HG03521 (cell line): ENCODE data around the gene MIA2.

Experiments
- ATAC-seq: cut with Tn5 transposase; IDR thresholded peaks from one replicate; pipeline ENCODE4 v1.9.1; 2021; ENCODE audit warnings: mild to moderate bottlenecking, moderate library complexity; ENCODE audit not compliant: unreplicated experiment

Gene MIA2

DNA sequence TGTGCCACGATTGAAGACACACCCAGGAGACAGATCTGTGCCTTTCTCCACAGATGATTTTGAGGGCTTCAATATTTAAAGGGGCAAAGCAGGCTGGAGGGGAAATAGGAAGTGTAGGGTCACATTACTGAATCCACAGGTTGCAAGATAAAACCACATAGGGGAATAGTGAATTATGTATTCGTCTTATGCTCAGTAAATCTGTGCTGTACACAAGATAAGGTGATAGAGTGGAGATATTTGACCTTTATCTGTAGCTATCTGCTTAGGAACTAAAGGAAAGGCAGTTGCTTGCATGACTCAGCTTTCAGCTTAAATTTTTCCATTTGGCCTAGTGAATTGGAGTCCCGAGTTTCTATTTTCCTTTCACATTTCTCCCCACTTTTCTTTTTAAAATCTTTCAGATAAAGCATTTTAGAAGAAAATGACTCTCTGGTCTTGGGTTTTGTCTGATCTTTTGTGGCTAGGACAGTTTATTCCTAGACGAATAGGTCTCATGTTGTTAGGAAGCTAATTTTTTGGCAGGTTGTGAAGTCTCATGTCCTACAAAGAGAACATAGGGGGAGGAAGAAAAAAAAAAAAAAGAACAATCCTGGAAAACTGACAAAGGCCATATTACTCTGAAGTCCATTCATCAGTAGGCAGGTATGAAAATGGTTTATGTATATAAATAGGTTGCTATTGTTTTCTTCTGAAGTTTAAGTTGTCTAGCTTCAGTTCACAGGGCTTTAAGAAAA is 143.1 kb downstream of the MIA2 start:
- no peak for ATAC-seq

DNA sequence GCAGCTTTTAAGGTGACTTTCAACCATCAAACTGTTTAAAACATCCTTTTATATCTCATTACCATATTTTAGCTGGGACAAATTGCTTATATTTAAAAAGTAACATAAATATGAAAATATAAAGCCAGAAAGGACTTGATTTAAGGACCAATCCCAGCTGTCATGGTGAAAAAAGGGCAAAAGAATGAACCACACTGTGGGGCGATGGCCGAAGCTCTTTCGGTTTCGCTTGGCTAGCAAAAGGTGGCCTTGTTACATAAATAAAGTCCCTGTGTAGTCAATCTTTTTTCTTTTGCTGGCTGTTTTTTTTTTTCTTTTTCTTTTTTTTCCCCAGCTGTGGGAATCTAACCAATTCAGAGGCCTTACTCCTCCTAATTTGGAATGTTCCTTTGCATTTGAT is 147.7 kb downstream of the MIA2 start:
- ATAC-seq, result no peak

DNA sequence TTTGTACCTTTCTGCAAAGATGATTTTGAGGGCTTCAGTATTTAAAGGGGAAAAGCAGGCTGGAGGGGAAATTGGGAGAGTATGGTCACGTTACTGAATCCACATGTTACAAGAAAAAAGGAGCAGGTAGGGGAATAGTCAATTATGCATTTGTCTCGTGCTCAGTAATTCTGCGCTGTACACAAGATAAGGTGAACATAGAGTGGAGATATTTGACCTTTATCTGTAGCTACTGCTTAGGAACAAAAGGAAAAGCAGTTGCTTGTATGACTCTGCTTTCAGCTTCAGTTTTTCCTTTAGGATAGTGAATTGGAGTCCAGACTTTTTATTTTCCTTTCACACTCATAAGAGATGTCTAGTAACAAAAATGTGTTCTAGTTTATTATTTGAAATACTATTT is 148.7 kb downstream of the MIA2 start:
- ATAC-seq, result no peak

DNA sequence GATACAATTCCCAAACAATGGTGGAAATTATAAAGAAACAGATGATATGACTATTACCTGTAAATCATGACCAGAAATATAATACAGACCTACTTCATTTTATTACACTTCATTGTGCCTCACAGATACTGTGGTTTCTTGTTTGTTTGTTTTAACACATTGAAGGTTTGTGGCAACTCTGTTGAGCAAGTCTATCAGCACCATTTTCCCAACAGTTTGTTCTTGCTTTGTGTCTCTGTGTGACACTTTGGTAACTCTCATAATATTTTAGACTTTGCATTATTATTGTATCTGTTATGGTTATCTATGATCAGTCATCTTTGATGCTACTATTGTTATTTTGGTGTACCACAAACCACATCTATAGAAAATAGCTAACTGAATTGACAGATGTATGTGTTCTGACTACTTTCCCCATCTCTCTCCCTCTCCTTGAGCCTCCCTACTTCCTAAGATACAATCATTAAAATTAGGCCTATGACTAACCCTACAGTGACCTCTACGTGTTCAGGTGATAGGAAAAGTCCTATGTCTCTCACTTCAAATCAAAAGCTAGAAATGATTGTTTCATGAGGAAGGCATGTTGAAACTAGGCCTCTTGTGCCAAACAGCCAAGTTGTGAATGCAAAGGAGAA is 149.4 kb downstream of the MIA2 start:
- no peak for ATAC-seq

DNA sequence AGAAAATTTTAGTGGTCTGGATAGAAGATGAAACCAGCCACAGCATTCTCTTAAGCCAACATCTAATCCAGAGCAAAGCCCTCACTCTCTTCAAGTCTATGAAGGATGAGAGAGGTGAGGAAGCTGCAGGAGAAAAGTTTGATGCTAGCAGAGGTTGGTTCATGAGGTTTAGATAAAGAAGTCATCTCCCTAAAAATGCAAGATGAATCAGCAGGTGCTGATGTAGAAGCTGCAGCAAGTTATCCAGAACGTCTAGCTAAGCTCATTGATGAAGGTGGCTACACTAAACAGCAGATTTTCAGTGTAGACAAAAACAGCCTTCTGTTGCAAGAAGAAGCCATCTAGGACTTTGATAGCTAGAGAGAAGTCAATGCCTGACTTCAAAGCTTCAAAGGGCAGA is 150.0 kb downstream of the MIA2 start:
- ATAC-seq, result no peak

DNA sequence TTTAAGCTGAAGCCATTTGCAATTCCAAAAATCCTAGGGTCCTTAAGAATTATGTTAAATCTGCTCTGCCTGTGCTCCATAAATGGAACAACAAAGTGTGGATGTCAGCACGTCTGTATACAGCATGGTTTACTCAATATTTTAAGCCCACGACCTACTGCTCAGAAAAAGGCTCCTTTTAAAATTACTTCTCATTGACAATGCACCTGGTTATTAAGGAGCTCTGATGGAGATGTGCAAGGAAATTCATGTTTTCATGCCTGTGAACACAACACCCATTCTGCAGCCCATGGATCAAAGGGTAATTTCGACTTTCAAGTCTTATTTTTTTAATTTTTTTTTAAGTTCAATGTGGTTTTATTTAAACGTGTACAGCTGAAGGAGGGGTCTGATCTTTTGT is 150.5 kb downstream of the MIA2 start:
- ATAC-seq, result no peak

DNA sequence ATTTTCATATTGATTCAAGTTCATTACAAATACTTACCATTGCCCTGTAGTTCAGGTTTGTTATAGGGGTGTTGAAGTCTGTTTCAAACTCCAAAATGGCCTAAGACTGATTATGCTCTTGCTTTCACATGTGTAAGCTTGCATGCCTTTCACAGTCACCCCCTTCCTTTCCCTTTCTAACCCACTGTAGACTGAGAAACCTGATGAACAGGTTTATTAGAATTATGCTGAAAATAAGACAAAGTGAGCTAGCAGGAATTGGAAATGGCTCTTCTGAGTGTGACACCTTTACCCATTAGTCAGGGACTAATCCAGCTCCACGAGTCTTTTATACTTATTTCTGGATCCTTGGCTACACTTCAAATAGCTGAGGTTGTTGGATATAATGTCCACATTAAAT is 159.6 kb downstream of the MIA2 start:
- ATAC-seq, result no peak

DNA sequence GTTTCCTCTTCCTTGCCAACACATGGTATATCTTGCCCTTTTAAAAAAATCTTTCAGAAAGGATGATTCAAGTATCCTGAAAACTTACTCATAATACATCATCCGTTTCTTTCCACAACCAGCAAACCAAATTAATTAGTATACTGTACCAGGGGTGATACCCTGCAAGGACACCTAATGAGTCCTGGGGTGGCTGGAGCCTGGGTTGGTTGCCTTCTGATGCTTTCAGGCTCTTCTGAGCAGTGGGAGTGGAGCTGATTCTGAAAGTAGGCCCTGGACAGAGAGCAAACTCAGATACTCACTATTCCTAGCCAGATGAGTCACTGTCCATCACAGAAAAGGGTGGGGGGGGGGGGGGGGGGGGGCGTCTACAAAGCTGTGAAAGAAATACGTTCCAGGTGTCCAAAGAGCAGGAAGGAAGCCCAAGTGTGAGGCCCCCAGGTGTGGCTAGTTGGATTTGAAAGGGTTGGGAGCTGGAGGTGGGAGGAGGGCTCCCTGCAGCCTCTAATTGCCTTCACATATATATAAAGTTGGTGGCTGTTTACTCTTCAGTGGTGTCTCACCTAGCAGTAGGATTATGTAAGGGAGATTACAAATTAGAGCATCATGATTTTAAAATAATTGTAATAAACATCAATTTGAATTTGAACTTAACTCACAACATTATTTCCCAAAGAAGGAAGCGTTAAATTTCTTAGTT is 162.0 kb downstream of the MIA2 start:
- no peak for ATAC-seq

DNA sequence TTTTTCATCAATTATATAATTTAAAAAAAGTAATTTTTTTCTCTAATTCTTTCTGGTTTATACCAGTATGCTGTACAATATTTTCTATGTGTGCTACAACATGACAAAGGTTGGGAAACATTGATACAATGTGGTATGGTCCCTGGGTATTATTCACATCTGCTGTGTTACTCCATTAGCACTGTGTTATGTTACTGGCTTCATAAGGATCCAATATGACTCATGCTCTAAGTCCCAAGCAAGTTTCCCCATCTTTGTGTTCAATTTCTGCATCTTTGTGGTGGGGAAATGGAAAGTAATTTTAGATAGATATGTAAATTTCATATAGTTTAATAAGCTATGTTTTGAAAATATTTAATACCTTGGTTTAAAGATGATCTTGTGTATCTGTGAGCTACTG is 162.7 kb downstream of the MIA2 start:
- no peak for ATAC-seq

DNA sequence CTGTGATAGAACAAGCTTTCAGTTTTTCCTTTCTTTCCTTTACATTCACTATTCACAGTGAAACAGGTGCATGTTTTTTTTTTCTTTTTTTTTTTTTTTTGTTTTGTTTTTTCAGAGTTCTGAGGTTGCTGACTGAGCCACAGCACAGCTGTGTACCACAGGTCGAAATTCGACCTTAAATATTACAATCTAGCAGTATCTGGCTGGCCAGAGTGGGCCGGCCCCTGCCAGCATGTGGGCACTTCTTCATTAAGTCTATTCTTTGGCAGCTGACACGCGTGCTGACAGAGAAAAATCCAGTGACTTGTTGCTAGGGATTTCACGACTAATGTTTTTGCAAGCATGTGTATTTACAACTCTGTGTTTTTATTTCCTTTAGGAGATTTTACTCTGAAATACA is 164.7 kb downstream of the MIA2 start:
- ATAC-seq, result no peak

DNA sequence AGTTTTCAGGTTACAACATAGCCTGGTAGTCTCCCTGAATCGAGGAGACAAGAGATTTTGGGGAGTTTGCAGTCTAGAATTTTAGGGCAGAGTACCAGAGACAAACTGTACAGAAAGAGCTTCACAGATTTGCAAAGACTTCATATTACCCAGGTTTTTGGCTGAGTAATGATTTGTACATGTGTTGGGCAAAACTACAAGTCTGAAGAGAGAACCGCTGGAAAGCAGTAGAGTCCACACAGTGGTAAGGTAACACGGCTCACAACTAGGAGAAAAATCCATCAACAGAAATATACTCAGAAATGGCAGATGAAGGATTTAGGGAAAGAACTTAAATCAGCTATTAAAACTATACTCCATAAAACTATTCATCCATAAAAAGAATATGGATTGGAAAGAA is 172.8 kb downstream of the MIA2 start:
- no peak for ATAC-seq

DNA sequence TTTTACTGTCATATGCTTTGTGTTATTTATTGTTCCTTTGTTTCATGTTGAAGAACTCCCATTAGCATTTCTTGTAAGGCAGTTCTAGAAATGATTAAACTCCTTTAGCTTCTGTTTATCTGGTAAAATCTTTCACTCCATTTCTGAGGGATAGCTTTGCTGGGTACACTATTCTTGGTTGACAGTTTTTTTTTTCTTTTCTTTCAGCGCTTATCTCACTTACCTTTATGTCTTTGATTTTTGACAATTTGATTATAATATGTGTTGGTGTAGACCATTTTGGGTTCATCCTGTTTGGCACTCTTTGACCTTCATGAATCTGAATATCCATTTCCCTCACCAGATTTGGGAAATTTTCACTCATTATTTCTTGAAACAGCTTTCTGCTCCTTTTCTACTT is 182.4 kb downstream of the MIA2 start:
- ATAC-seq, result no peak

DNA sequence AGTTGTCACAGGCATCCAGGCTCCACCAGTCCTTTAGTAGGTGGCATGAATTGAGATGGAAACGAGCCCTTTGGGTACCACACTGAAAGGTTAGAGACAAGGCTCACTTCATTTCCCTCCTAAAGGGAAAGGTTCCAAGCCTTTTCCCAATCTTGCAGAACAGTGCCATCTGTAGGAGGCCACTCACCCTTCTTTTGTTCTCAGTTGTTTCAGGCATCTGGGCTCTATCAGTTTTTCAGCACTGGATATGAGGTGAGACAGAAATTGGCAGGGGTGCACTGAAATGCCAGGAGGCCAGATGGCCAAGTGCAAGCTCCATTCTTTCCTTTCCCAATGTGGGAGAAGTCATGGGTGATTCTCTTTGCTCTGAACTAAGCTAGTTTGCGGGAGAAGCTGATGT is 183.3 kb downstream of the MIA2 start:
- ATAC-seq, result no peak

DNA sequence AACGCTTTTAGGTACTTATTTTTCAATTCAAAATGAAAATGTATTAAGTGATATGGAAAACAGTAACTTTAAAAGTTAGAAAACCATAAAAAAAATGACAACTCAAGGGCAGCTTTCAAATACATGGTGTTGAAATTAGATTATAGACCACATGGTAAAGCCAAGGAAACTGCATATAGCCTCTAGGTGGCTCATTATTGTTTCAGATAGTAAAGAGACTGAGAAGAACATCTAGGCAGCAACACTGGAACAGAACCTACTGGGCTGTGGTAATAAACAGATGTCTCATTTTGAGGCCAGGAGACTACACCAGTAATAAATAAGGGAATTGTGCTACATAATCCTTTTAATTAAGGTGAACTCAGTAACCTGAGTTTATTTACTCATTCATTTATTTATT is 185.6 kb downstream of the MIA2 start:
- ATAC-seq, result no peak

DNA sequence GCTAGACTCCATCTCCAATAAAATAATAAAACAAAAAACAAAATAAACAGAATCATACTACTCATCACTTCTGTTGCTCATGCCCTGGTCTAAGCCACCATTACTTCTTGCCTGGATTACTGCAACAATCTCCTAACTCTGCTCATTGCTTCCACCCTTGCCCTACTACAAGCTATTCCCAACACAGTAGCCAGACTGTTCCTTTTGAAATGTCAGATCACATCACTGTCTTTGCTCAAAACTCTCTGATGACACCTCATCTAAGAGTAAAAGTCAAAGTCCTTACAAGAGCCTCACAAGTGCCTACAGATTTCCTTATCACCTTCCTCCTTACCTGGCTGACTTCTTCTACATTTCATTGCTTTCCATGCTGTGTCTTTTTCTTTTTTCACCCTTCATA is 188.5 kb downstream of the MIA2 start:
- ATAC-seq, result no peak

DNA sequence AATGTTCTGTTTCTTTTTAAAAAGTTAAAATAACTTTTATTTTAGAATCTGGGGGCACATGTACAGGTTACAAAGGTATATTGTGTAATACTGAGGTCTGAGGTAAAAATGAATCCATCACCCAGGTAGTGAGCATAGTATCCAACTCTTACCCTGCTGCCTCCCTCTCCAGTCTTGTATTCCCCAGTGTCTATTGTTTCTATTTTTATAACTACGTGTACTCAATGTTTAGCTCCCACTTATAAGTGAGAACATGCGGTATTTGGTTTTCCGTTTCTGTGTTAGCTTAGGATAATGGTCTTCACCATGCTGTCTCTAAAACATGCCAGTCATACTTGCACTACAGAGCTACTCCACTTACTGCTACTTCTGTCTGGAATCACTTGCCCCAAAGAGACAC is 190.1 kb downstream of the MIA2 start:
- ATAC-seq, result no peak

DNA sequence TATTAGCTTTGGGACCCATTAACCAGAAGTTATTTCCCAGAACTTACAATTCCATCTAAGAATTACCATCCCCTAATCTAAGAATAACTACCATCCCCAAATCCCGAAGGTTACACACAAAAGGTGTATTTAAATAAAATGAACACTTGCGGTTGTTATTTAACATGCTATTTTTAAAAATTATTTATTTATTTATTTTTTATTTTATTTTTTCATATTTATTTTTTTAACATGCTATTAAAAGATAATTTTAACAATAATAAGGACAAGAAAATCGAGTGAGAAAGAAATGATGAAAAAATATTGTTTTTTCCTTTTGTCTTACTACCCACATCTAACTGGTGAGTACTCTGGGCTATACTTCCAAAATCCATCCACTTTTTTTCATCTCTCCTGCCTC is 192.2 kb downstream of the MIA2 start:
- no peak for ATAC-seq

DNA sequence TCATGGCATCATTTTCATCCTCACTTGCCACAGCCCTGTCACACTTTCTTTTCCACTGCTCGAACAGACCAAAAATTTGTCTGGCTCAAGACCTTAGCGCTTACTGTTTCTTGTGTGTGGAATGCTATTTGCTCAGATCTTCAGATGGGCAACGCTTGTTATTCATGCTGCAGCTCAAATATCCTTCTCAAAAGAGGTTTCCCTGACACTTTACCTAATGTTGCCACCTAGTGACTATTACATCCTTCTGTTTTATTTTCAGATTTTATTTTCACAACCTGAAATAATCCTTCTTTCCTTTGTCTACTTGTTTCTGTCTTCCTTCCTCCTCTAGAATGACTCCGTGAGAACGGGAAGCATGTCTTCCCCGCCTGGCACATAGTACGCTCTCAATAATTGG is 192.9 kb downstream of the MIA2 start:
- ATAC-seq, result no peak

DNA sequence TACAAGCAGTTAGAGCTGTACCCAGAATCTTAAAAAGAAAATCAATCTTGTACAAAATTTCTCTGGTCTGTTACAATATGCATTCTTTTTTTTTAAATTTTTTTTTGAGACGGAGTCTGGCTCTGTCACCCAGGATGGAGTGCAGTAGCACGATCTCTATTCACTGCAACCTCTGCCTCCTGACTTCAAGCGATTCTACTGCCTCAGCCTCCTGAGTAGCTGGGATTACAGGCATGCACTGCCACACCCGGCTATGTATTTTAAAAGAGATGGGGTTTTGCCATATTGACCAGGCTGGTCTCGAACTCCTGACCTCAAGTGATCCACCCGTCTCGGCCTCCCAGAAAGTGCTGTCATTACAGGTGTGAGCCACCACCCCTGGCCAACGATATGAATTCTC is 194.4 kb downstream of the MIA2 start:
- ATAC-seq, result no peak

DNA sequence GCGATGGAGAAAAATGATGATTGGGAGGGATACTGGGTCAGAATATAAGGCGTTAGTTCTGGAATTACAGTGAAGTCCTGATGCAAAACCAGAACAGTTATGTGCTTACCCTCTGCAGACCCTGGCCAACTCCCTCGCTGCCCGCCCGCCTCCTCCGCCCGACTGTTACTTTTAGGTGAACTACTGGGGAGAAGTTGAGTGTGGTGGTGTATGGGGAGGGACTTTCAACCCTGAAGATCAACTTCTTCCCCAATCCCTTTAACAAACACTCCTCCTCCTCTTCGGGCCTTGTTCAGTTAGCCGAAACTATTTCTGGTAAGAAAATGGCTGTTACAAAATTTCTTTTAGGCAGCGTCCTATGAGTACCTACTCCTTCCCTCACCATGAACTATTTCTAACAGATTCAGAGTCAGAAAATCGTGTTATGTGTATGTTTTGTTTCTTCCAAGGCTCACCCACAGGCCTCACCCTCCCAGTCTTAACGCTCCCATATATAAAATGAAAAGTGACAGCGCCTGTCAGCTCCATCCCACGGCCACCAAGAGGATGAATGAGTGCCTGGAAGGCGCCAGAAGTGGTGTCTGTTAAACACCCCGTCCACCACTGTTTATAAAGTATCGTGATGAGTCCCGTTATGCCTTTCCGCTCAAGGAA is 197.2 kb downstream of the MIA2 start:
- no peak for ATAC-seq

DNA sequence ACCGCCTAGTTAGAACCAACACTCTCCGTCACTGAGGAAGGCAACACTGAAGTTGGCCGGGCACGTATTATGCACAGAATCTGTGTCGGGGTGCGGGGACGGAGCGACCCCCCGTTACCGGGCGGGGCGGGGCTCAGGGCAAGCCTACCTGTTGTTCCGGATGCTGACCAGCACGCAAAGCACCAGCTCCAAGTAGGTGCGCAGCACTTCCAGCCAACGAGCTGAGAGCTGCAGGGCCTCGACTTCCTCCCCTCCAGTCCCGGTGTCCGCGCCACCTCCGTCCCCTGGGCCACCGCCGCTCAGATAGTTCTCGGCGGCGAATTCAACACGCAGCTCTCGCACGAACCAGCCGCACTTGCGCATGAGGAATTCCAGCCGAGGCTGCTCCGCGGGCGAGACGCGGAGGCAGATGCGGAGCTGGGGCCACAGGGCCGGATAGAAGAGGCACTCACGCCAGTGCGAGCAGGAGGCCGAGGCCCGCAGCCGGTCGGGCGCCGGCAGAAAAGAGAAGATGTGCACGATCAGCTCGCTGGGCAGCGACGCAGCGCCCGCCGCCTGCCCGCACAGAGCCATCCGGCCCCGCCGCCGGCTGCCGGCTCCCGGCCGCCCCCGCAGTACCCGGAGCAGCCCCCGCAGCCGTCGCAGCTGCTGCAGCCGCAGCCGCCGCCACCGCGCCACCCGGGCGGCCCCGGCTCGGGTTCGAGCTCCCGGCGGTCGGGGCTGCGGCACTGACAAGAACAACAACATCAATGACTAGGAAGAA is 197.9 kb downstream of the MIA2 start:
- peak; percentile 15 for ATAC-seq
